ENCODE data around the gene PGGHG.

- TF ChIP-seq SMC3 (IDR thresholded peaks at IDR 0.05; ENCODE audit: borderline replicate concordance, low read length) (no peak), CTCF (IDR thresholded peaks at IDR 0.05 in 2 of 3, conservative IDR thresholded peaks at IDR 0.05 in 1 of 3; ENCODE audit: control insufficient read depth in 2 of 3, extremely low read depth in 1 of 3, insufficient read depth in 1 of 3, low read depth in 3 of 3, low read length in 3 of 3) (no peak), POLR2AphosphoS2 (IDR thresholded peaks at IDR 0.05; ENCODE audit: low read depth, low read length) (no peak), NFYB (IDR thresholded peaks at IDR 0.05; ENCODE audit: insufficient read depth, low read depth, low read length) (no peak), NR2C2 (IDR thresholded peaks at IDR 0.05; ENCODE audit: borderline replicate concordance, control insufficient read depth, insufficient read length, low read depth) (no peak), ESRRA (IDR thresholded peaks at IDR 0.05; ENCODE audit: low read length) (no peak), EGR1 (IDR thresholded peaks at IDR 0.05; ENCODE audit: borderline replicate concordance in 1 of 2, low read depth in 2 of 2, low read length in 2 of 2) (no peak), TAF1 (IDR thresholded peaks at IDR 0.05; ENCODE audit: borderline replicate concordance, low read depth, low read length) (no peak)
Observed at GRCh38 chr11:306645-307371, 17.9 kb downstream of the PGGHG start.

Data from GM12878 (cell line).